Measurements from ENCODE around the gene MT1B. TPM values are rescaled to one million over a fixed set of nuclear protein-coding genes. Genes with fewer than 3 reads are reported as not detected.
A peak's percentile ranks its signal among the peaks of the same experiment; 100 is the strongest.

MT1B gene
- total RNA-seq, 1 experiment from 2014 or later: not detected

- Histone ChIP-seq H3K36me3 (peaks cover 7% of the 10 kb centered on the region), H3K9me3 (peaks cover 4% of the 10 kb centered on the region; the same call in 1 of the 2 replicates), H3K4me3 (no peak overlapping the region), H3K27me3 (no peaks in the 10 kb centered on the region)
- no peak for DNase-seq
Observed at GRCh38 chr16:56684256-56684925, 32.7 kb downstream of the MT1B start.

GRCh38 chr16:56684926-56685590 is 33.4 kb downstream of the MT1B start:
- peaks cover 7% of the 10 kb centered on the region for H3K36me3 ChIP-seq
- H3K27me3 ChIP-seq: no peaks in the 10 kb centered on the region
- no peak for DNase-seq
- no peak overlapping the region for H3K4me3 ChIP-seq
- H3K9me3 ChIP-seq: peaks cover 4% of the 10 kb centered on the region; the same call in 1 of the 2 replicates

GRCh38 chr16:56686758-56687157 is 35.1 kb downstream of the MT1B start:
- peaks cover 4% of the 10 kb centered on the region; the same call in 1 of the 2 replicates for H3K9me3 ChIP-seq
- no peak overlapping the region for H3K4me3 ChIP-seq
- H3K36me3 ChIP-seq: peaks cover 7% of the 10 kb centered on the region
- no peak for DNase-seq
- H3K27me3 ChIP-seq: no peaks in the 10 kb centered on the region

GRCh38 chr16:56688762-56689161 is 37.1 kb downstream of the MT1B start:
- Histone ChIP-seq H3K36me3 (no peaks in the 10 kb centered on the region; the same call in 1 of the 2 replicates), H3K27me3 (no peaks in the 10 kb centered on the region), H3K9me3 (peaks cover 4% of the 10 kb centered on the region; the same call in 1 of the 2 replicates), H3K4me3 (no peak overlapping the region)
- no peak for DNase-seq

GRCh38 chr16:56689171-56689570 is 37.5 kb downstream of the MT1B start:
- DNase-seq: peak; percentile 35
- no peak overlapping the region for H3K4me3 ChIP-seq
- peaks cover 4% of the 10 kb centered on the region; the same call in 1 of the 2 replicates for H3K9me3 ChIP-seq
- no peaks in the 10 kb centered on the region; the same call in 1 of the 2 replicates for H3K36me3 ChIP-seq
- H3K27me3 ChIP-seq: no peaks in the 10 kb centered on the region

- Histone ChIP-seq H3K36me3 (no peaks in the 10 kb centered on the region), H3K4me3 (no peak overlapping the region), H3K9me3 (peaks cover 4% of the 10 kb centered on the region; the same call in 1 of the 2 replicates), H3K27me3 (no peaks in the 10 kb centered on the region)
- no peak for DNase-seq
Observed at GRCh38 chr16:56690420-56691122, 38.9 kb downstream of the MT1B start.

- H3K27me3 ChIP-seq: no peaks in the 10 kb centered on the region
- peaks cover 6% of the 10 kb centered on the region for H3K9me3 ChIP-seq
- peak; percentile 75 for DNase-seq
- H3K36me3 ChIP-seq: no peaks in the 10 kb centered on the region
- H3K4me3 ChIP-seq: no peak overlapping the region
Observed at GRCh38 chr16:56691885-56692284, 40.2 kb downstream of the MT1B start.

- no peaks in the 10 kb centered on the region for H3K36me3 ChIP-seq
- no peak for DNase-seq
- no peak overlapping the region for H3K4me3 ChIP-seq
- no peaks in the 10 kb centered on the region for H3K27me3 ChIP-seq
- peaks cover 11% of the 10 kb centered on the region for H3K9me3 ChIP-seq
Observed at GRCh38 chr16:56695246-56695645, 43.6 kb downstream of the MT1B start.

- no peak overlapping the region for H3K4me3 ChIP-seq
- peaks cover 11% of the 10 kb centered on the region for H3K9me3 ChIP-seq
- H3K27me3 ChIP-seq: no peaks in the 10 kb centered on the region
- no peak for DNase-seq
- H3K36me3 ChIP-seq: no peaks in the 10 kb centered on the region
Observed at GRCh38 chr16:56697456-56698155, 45.9 kb downstream of the MT1B start.

GRCh38 chr16:56700195-56700594 is 48.5 kb downstream of the MT1B start:
- Histone ChIP-seq H3K27me3 (no peaks in the 10 kb centered on the region), H3K9me3 (peaks cover 11% of the 10 kb centered on the region), H3K36me3 (no peaks in the 10 kb centered on the region), H3K4me3 (no peak overlapping the region)
- no peak for DNase-seq

- H3K27me3 ChIP-seq: no peaks in the 10 kb centered on the region
- no peak for DNase-seq
- peaks cover 10% of the 10 kb centered on the region for H3K9me3 ChIP-seq
- H3K36me3 ChIP-seq: no peaks in the 10 kb centered on the region
- no peak overlapping the region for H3K4me3 ChIP-seq
Observed at GRCh38 chr16:56700631-56701030, 48.9 kb downstream of the MT1B start.

- Histone ChIP-seq H3K9me3 (peaks cover 7% of the 10 kb centered on the region), H3K27me3 (no peaks in the 10 kb centered on the region), H3K4me3 (no peak overlapping the region), H3K36me3 (no peaks in the 10 kb centered on the region)
- no peak for DNase-seq
Observed at GRCh38 chr16:56701534-56701933, 49.8 kb downstream of the MT1B start.

Other genes with a start within 250 kb of the MT1B start
- 296 and 395 TPM in 2 replicates for gene AMFR, start 226.3 kb upstream of the MT1B start, total RNA-seq (2014; rRNA removed; shearing (Covaris generic); ENCODE audit: low replicate concordance)
- 191 and 387 TPM in 2 replicates for gene NUDT21, start 200.6 kb upstream of the MT1B start, total RNA-seq (2014; rRNA removed; shearing (Covaris generic); ENCODE audit: low replicate concordance)
- 217 and 688 TPM in 2 replicates for gene OGFOD1, start 200.3 kb upstream of the MT1B start, total RNA-seq (2014; rRNA removed; shearing (Covaris generic); ENCODE audit: low replicate concordance)
- 99.1 and 141 TPM in 2 replicates for gene BBS2, start 131.9 kb upstream of the MT1B start, total RNA-seq (2014; rRNA removed; shearing (Covaris generic); ENCODE audit: low replicate concordance)
- not detected in 2 replicates for gene MT4, start 86.8 kb upstream of the MT1B start, total RNA-seq (2014; rRNA removed; shearing (Covaris generic); ENCODE audit: low replicate concordance)
- not detected in 2 replicates for gene MT3, start 62.4 kb upstream of the MT1B start, total RNA-seq (2014; rRNA removed; shearing (Covaris generic); ENCODE audit: low replicate concordance)
- gene MT2A, start 43.3 kb upstream of the MT1B start, total RNA-seq (2014; rRNA removed; shearing (Covaris generic); ENCODE audit: low replicate concordance): 115 and 538 TPM in 2 replicates
- gene MT1E, start 26.1 kb upstream of the MT1B start, total RNA-seq (2014; rRNA removed; shearing (Covaris generic); ENCODE audit: low replicate concordance): 49.5 and 203 TPM in 2 replicates
- 5.2 and 26.7 TPM in 2 replicates for gene MT1M, start 19.2 kb upstream of the MT1B start, total RNA-seq (2014; rRNA removed; shearing (Covaris generic); ENCODE audit: low replicate concordance)
- not detected in 2 replicates for gene MT1A, start 13.2 kb upstream of the MT1B start, total RNA-seq (2014; rRNA removed; shearing (Covaris generic); ENCODE audit: low replicate concordance)
- gene MT1F, start 6.1 kb downstream of the MT1B start, total RNA-seq (2014; rRNA removed; shearing (Covaris generic); ENCODE audit: low replicate concordance): not detected in 2 replicates
- gene MT1G, start 16.2 kb downstream of the MT1B start, total RNA-seq (2014; rRNA removed; shearing (Covaris generic); ENCODE audit: low replicate concordance): not detected in 2 replicates
- not detected in 2 replicates for gene MT1H, start 17.9 kb downstream of the MT1B start, total RNA-seq (2014; rRNA removed; shearing (Covaris generic); ENCODE audit: low replicate concordance)
- 36.3 and 166 TPM in 2 replicates for gene MT1X, start 30.6 kb downstream of the MT1B start, total RNA-seq (2014; rRNA removed; shearing (Covaris generic); ENCODE audit: low replicate concordance)
- gene NUP93, start 78.2 kb downstream of the MT1B start, total RNA-seq (2014; rRNA removed; shearing (Covaris generic); ENCODE audit: low replicate concordance): 125 and 160 TPM in 2 replicates
- gene SLC12A3, start 213.3 kb downstream of the MT1B start, total RNA-seq (2014; rRNA removed; shearing (Covaris generic); ENCODE audit: low replicate concordance): not detected in 2 replicates